NCI-H2227 (cell line): ENCODE measurements around the gene ARL13B.

Experiments
- DNase-seq: peaks from one replicate; lab custom pipeline; 2025; ENCODE audit not compliant: unreplicated experiment; lab: John Stamatoyannopoulos, UW

Gene ARL13B

GRCh38 chr3:94062513-94063404 lies 82.8 kb downstream of the ARL13B start, which contains the start of the genes DHFR2 and NSUN3:
TSS of gene DHFR2 (minus strand) at chr3:94062916. CDS start at chr3:94061511, 1,405 bp downstream.
TSS of gene NSUN3 (plus strand) at chr3:94063061. CDS start at chr3:94063127, 66 bp downstream.
- peak; percentile 95 for DNase-seq

GRCh38 chr3:94063496-94064119 lies 83.7 kb downstream of the ARL13B start:
- DNase-seq, result no peak

DNA sequence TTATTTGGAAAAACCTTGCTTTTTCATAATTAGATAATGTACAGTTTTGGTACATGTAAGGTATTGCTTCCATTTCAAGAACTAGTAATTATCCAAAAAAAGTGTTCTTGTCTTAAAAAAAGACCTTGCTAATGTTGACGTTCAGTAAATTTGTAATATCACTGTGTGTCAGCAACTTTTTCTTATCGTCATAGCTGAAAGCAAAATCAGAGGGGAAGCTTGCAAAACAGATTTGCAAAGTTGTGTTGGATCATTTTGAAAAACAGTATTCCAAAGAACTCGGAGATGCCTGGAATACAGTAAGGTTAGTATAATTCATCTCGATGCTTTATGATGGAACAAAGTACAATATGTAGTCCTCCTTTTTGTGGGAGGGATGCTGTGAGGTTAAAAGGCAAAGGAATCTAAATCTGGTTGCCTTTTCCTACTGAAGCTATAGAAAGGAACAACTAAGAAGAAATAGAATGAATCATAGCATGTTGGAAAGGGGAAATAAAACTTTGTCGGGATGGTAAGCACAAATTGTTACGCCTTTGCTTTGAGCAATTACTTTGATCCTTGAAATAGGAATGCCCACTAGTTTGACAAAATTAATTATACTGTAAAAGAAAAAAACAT lies 84.4 kb downstream of the ARL13B start:
- no peak for DNase-seq

- DNase-seq, result no peak
Observed at GRCh38 chr3:94065122-94065521, 85.2 kb downstream of the ARL13B start.

DNA sequence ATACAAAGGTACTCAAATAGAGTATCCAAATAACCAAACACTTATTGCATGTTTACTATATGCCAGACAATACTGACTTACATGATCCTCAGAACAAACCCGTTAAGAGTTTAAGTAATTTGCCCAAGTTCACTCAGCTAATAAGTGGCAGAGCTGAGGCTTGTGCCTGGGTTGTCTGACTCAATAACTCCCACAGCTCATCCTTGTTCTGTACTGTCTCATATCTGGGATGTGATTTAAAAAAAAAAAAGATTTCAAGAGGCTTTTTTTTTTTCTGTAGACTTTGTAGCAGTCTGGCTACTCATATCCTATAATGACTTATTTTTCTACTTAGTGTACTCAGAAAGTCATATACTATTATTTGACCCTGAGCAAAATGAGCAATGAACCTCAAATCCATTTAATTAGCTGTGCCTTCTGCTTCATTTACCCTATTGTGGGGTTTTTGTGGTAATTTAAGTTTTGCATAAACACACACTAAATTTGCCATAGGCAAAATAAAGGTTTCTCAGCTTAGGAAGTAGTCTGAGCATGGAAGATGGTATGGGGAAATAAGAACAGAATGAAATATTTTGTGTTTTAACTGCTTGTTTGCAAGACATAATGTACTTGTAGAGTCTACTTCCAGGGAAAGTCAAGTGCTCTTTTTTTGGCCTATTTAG lies 86.0 kb downstream of the ARL13B start:
- no peak for DNase-seq

DNA sequence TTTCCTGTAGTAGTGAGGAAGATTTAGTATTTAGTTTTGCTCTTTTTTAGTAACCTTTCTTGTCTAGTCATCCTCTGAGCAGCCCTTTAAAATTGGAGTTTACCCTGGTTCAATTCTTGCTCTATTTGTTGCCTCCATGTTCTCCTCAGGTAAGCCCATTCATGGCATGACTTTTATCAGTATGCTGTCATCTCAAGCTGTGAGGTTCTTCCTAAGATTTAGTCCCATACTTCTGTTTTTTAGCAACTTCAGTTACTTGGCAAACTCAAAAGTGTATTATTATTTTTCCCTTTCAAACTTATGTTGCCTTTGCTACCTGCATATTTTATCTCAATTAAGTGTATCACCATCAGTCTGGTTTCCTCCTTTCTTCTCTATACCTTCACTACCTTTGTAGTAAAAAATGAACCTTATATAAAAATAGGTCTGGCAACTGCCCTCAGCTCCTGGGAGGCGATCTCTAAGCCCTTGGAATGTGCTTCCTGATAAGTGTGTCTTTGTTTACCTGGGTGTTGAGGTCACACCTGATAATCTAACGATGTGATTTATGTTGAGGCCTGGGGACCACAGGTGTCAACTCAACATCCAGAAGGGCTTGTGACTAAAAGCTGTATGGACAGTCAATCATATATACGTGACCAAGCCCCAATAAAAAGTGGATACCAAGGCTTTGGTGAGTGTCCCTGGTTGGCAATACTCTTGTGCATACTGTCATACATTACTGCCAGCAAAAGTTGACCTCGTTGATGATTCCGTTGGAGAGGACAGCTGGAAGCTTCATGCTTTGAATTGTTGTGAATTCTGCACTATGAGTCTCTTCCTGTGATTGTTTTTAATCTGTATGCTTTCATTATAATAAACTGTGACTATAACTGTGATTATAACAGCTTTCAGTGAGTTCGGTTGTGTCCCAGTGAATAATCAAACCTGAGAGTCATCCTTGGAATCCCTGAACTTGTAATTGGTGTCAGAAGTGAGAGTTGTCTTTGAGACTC lies 86.8 kb downstream of the ARL13B start:
- DNase-seq, result no peak

DNA sequence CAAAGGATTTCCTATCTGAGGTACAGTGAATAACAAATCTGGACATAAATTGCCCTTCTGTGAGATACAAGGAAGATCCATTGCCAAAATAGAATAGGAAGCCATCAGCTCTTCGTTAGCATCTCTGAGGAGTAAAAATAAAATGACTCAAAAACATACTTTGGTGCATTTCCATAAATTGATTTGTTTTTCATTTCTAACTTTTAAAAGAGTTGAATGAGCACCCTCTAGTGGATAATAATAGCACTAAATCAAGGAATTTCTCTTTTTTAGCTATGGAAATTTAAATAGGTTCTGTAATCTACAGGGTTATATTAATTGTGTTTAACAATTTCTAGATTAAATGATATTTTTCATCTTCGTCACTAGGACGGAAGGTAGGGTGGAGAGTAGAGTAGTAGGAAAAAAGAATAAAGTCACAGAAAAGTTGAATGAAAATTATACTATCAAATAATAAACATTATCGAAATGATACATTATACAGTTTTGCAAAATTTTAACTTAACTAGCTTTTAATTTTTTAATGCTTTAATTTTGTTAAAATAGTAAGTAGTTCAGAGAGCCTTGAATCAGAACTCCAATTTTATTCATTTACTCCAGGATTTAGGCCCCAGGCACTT lies 89.3 kb downstream of the ARL13B start:
- DNase-seq, result peak; percentile 15

GRCh38 chr3:94070341-94070911 lies 90.5 kb downstream of the ARL13B start:
- no peak for DNase-seq

DNA sequence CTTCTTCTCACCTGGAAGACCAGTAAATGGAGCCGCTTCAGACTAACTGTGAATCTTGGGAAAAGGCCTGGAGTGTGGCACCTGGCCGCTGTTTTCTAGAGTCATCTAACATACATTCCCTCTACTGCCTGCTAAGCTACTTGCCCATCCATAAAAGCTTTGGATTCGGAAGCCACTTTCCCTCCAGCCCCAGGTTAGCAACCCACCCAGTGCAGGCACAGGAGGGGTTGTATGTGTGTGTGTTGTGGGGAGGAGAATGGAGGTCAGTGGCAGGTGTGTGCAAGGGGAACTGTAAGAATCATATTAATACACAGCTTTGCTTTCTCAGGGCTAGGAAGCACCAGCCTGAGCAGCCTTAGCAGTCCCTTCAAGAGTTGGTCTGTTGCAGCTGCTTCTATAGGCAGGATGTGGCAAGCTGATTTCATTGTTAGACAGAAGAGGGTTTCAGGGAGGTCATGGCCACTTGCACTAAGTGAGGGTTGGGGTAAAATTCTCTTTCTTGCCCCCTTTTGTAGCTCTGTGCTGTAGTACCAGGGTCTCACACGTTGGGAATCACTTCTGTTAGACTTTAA lies 91.8 kb downstream of the ARL13B start:
- no peak for DNase-seq

DNA sequence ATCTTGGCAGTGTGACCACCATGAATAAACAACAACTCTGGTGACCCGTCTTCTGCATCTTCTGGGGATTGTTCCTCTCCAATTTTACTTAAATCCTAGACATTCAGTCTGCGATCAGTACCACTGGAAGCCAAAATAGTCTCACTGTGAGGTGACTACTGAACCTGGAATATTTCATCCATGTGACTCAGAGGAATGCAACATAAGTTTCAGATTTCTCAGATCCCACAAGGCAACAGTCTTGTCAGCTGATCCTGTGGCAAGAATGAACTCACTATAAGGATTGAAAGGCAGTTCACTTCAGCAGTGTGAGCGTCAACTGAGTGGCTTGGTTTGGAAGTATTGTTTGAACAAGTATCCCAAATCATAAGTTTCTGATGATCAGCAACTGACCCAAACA lies 96.1 kb downstream of the ARL13B start:
- DNase-seq, result no peak

DNA sequence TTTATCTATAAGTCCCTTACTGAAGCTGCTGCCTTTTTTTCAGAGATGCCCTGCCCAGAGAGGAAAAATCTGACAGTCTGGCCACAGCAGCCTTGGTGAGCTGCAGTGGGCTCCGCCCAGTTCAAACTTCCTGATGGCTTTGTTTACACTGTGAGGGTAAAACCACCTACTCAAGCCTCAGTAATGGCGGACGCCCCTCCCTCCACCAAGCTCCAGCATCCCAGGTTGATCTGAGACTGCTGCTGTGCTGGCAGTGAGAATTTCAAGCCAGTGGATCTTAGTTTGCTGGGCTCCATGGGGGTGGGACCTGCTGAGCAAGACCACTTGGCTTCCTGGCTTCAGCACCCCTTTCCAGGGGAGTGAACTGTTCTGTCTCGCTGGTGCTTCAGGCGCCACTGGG lies 100.6 kb downstream of the ARL13B start:
- DNase-seq, result peak; percentile 4

DNA sequence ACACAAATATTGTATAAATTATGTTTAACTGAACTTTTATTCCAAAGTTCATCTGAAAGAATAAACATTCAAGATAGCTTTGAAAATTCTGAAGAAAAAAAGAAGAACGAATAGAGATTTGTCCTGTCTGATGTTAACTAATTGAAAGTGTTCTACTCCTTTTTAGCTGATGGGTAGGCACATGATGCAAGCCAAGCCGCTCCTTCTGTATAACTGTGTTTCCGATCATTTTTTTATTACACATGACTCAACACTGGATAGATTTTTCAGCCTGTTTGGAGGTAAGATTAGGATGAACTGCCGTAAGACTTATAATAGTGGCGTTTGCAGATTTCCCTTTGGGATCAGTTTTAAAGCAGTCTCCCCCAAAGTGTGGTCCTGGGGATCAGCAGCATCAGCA lies 101.9 kb downstream of the ARL13B start:
- no peak for DNase-seq

- no peak for DNase-seq
Observed at GRCh38 chr3:94082391-94082937, 102.5 kb downstream of the ARL13B start.

DNA sequence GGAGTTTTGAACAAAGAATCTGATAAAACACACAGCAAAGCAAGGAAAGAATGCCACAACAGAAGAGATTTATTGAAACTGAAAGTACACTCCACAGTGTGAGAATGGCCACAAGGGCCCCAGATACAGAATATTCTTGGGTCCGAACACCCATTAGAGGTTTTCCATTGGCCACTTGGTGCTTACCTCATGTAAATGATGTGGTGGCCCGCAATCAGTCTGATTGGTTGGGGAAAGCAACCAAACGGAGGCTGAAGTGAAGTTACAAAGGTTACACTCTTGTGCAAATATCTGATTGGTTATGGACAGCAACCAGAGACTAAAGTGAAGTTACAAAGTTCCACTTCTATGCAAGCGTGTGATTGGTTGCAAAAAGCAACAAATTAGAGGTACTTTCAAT lies 103.3 kb downstream of the ARL13B start:
- DNase-seq, result no peak

GRCh38 chr3:94089126-94089525 lies 109.2 kb downstream of the ARL13B start:
- DNase-seq, result no peak

GRCh38 chr3:94092086-94092485 lies 112.1 kb downstream of the ARL13B start:
- DNase-seq, result no peak

- no peak for DNase-seq
Observed at GRCh38 chr3:94093151-94093550, 113.2 kb downstream of the ARL13B start.

- DNase-seq, result no peak
Observed at GRCh38 chr3:94095111-94095510, 115.2 kb downstream of the ARL13B start.

DNA sequence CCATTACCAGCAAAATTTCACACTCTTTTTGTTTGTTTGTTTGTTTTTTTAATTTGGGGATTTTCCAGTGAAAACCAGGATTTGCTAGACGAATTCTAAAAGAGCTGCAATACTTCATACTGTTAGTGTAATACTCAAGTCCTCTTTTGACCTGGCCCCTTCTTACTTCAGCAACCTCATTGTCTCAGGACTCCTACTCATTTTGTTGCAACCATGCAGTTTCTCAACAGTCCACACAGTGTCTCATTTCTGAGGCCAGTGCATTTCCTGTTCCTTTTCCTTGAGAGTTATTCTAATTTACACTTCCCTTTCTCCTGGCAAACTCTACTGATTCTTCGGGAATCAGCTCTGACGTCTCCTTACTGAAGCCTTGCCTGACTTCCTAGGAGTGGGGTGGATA lies 118.5 kb downstream of the ARL13B start:
- no peak for DNase-seq
